Stimulated activated naive CD4-positive, alpha-beta T cell treated with Interleukin-2 at 50 U/mL for 16 hours (primary cell): ENCODE measurements around the gene PHLDA3.

ENCODE experiments used
- DNase-seq: peaks from one replicate; lab custom pipeline; 2025; lab: John Stamatoyannopoulos, UW

The PHLDA3 gene

GRCh38 chr1:201468844-201469644 is at the start of gene PHLDA3:
Gene PHLDA3 (minus strand): TSS chr1:201469188. CDS start chr1:201468786, 402 bp downstream.
- DNase-seq, result peak; percentile 40

DNA sequence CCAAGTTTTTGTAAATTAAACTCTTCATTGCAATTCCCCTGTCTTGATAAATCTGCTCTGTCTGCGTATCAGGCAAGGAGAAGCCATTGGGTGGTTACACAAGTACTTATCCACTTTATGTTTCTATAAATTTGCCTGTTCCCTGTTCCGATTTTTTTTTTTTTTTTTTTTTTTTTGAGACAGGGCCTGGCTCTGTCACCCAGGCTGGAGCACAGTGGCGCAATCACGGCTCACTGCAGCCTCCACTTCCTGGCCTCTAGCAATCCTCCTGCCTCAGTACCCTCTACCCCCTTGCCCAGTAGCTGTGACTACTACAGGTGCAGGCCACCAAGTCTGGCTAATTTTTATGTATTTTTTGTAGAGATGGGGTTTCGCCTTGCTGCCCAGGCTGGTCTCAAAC is 49.1 kb upstream of the PHLDA3 start:
- DNase-seq, result no peak

GRCh38 chr1:201517631-201518030 is 48.6 kb upstream of the PHLDA3 start:
- no peak for DNase-seq

DNA sequence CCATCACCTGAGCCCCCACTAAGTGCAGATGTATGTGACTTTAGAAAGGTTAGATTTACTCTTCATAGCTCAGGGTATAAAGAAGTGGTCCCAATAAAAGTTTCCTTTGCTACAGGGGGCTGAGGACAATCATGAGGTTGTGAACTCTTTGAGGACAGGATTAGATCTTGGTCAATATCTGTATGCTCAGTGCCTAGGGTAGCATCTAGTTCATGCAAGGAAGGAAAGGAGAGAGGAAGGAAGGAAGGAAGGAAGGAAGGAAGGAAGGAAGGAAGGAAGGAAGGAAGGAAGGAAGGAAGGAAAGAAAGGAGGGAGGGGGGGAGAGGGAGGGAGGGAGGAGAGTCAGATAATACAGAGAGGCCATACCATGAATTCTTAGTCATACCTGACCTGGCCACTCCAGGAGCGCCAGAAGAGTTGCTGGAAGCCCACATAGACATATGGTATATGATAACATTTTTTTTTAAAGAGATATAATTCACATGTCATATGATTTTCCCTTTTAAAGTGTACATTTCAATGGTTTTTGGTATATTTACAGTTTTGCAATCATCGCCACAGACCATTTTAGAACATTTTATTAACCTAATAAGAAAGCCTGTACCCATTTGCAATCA is 47.6 kb upstream of the PHLDA3 start:
- no peak for DNase-seq

DNA sequence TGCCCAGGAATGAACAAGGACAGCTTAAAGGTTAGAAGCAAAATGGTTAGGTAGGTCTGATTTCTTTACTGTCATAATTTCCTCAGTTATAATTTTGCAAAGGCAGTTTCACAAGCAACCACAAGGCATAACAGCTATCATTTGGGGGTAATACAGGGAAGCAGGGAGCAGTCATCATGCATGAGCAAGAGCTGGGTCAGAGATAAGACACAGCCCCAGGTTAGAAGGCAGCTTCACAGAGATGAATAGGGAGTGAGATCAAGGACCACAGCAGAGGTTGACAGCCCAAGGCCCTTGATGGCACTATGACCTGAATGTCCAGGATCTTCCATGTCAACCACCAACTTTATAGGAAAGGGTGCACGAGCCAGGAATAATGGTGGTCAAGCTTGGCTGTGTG is 46.9 kb upstream of the PHLDA3 start:
- DNase-seq, result no peak

- no peak for DNase-seq
These were observed 46.2 kb upstream of the PHLDA3 start for GRCh38 chr1:201515062-201515750.

GRCh38 chr1:201514466-201514865 is 45.5 kb upstream of the PHLDA3 start:
- no peak for DNase-seq

GRCh38 chr1:201513498-201514243 is 44.7 kb upstream of the PHLDA3 start:
- no peak for DNase-seq

GRCh38 chr1:201511941-201512539 is 43.1 kb upstream of the PHLDA3 start:
- DNase-seq, result no peak

DNA sequence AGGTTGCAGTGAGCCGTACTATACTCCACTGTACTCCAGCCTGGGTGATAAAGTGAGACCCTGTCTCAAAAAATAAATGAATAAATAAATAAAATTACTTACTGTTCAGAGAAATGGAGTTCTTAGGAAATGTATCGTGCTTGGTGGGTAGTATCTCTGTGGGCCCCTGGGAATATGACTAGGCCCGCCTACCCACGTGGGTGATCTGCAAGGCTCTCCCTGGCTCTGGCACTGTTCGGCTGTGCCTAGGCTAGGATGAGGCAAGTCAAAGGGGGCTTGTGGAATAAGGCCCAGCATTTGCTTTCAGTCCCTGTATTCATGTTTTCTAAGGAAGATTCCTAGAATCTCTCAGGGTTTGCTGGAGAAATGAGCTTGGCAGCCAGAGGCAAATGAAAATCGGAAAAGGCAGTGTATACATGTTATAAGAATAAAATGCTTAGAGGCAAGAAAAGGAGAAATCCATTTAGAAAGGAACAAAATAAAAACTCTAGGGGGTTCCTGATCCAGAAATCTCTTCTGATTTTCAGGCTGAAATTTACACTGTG is 42.5 kb upstream of the PHLDA3 start:
- DNase-seq, result no peak

GRCh38 chr1:201510734-201511133 is 41.7 kb upstream of the PHLDA3 start:
- DNase-seq, result no peak

DNA sequence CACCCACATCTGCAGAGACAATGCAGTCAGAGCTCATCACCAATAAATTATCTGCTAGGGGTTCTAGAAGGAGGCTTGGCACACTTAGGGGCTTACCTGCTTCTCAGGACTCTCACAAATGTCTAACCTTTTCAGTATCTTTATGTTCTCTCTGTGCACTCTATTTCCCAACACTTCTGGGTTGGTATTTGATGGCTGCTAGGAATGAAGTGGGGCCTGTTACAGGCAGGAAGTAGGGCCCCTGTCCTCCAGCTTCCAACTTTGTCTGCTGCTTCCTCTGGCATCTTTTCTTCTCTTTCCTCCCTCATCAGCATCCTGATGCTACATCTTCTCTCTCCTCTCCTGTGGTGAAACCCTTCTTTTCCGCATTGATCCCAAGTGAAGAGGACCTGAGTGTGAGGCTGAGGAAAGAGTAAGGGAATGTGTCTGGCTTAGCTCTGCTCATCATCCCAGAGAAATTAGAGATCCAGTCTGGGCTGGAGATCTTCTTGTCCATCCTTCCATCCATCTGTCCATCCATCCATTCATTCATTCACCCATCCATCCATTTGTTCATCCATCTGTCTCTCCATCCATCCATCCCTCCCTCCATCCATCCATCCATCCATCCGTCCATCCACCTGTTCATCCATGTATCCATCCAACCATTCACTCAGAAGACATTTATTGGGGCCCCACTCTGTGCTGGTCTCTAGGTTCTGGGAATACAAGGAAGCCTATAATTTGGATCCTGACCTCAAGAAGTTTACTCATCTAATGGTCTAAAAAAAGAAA is 40.8 kb upstream of the PHLDA3 start:
- no peak for DNase-seq

- no peak for DNase-seq
These were observed 39.8 kb upstream of the PHLDA3 start for GRCh38 chr1:201508809-201509208.

DNA sequence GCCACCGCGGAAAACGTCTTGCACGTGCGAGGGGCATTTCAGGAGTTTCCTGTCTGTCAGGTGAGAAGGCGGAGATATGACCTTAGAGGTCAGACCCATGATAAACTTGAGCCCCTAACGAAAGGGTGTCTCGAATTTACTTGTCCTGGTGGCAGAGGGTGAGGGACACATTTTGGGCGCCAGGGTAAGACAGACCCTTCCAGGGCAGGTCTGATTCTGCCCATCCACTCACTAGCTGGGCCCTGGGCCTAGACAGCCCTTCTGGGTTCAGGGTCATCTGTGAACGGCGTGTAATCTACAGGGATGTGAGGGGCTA is 38.3 kb upstream of the PHLDA3 start:
- DNase-seq, result no peak

DNA sequence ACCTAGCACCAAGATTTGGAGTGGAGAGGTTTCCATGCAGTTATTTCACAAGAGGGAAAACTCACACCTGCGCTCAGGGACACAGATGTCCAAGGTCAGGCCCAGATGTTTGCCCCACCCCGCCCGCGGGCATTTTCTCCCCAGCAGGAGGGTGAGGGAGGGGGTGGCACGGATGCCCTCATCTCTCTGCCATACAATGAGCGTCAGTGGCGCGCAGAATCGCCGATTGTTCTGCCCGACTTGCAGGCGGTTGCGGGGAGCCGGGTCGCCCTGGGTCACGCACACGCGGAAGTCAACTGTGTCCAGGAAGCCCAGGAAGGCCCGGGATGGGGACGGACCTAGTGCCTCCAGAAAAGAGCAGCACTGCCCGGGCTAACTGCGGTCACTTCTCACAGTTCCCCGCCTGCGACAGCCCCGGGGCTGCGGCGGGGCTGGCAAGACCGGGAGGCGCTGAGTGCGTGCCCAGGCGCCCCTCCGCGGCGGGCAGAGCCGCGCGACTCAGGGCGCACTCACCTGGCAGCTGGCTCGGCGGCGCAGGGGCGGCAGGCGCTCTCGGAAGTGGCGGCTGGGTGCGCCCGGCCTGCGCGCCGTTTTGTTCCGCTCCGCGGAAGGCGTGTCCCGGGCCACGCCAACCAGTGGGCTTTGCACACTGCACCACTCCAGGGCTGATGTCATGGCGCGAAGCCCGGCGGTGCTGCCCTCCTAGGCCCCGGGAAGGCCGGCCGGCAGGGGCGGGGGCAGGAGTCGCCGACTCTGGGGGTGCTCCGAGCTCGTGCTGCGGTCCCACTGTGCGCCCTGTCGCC is 37.8 kb upstream of the PHLDA3 start, which contains the start of gene CSRP1:
TSS of gene CSRP1 (minus strand) at position 567 of the 803 bp plus-strand sequence. CDS start 10,820 bp downstream, outside the sequence.
- peak; percentile 82 for DNase-seq

DNA sequence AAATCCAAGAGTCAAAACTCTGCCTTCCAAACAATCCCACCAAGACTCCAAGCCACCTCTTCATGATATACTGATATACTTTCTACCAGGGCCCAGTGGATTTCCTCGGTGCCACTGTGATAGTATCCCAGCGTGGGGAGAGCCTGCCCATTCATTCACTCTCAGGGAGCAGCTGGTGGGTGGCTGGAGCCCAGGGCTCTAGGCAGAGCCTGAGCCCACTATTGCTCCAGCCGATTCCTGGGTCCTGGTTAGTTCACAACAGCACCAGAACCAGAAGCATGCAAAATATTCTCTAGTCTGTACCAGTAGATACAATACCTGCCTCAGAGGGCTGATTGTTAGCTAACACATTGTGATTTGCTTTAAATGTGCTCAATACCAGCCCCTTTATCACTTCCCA is 37.1 kb upstream of the PHLDA3 start:
- DNase-seq, result no peak

GRCh38 chr1:201505503-201505890 is 36.5 kb upstream of the PHLDA3 start:
- DNase-seq, result no peak

DNA sequence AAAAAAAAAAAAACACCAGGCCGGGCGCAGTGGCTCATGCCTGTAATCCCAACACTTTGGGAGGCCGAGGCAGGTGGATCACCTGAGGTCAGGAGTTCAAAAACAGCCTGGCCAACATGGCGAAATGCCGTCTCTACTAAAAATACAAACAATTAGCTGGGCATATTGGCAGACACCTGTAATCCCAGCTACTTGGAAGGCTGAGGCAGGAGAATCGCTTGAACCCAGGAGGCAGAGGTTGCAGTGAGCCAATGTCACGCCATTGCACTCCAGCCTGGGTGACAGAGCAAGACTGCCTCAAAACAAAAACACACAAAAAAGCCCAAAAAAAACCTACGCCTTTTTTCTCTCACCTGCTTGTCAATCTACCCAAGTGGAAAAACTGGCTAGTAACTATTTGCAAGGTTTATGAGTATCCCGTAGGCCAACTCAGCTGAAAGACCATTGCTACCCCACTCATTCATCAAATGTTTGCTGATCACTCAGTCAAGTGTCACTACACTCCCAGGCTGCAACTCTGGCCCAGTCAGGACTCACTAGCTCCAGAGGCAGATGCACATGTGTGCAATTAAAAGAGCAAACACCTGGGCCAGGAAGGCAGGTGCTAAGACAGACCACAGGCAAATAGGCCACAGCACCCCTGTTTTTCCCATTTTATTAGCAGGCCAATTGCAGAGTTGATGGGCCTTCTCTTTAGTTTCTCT is 36.0 kb upstream of the PHLDA3 start:
- no peak for DNase-seq

- no peak for DNase-seq
These were observed 35.2 kb upstream of the PHLDA3 start for GRCh38 chr1:201504179-201504631.
